ENCODE measurements around the gene ITGB2.

- TF ChIP-seq POLR2AphosphoS5 (IDR thresholded peaks at IDR 0.05; ENCODE audit: insufficient read depth in 1 of 2, low read depth in 1 of 2), result no peak
- TF ChIP-seq POLR2A (IDR thresholded peaks at IDR 0.05), result no peak
These were observed 2.9 kb upstream of the ITGB2 start for GRCh38 chr21:44923480-44924084.
